ENCODE data around the gene OCA2.
"Not testable (repeated sequence)": the region's sequence is repeated elsewhere in the genome, so short reads cannot be mapped to it uniquely, and the experiment has no call there.

The OCA2 gene

GRCh38 chr15:27967541-27967940 is 131.6 kb downstream of the OCA2 start:
- FAIRE-seq (no peak), DNase-seq (ENCODE audit: insufficient read length, low spot score) (no peak)

DNA sequence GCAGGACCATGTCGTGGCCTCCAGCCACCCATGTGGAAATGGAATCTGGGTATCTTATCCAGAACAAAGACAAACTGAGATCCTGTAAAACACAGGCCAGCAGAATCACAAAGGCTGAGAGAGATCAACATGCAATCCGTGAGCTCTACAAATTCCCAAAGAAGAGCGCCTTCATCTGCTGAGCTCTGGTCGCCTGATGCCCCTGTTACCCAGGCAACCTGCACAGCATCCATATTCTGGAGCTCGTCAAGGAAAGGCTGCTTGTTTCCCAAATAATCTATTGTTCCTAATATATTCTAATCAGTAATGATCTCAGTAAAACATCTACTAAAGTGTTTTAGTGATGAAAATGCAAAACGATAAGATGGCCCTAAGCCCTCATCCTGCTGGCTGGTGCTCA is 133.6 kb downstream of the OCA2 start:
- FAIRE-seq = no peak
- no peak for DNase-seq (ENCODE audit: insufficient read length, low spot score)

DNA sequence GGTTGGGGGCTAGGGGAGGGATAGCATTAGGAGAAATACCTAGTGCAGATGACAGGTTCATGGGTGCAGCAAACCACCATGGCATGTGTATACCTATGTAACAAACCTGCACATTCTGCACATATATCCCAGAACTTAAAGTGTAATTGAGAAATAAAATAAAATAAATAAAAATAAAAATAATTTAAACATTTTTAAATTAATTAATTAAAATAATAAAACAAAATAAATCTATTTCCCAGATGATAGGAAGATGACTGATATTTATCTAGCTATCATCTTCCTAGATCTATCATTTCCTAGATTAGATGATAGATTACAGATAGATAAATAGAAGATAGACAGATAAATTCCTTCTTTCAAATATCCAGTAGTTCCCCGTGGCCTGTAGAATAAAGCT is 137.3 kb downstream of the OCA2 start:
- DNase-seq (ENCODE audit: insufficient read length, low spot score) (no peak), FAIRE-seq (no peak)

- no peak for FAIRE-seq
- DNase-seq (ENCODE audit: insufficient read length, low spot score) = no peak
Observed at GRCh38 chr15:27958911-27959578, 140.1 kb downstream of the OCA2 start.

DNA sequence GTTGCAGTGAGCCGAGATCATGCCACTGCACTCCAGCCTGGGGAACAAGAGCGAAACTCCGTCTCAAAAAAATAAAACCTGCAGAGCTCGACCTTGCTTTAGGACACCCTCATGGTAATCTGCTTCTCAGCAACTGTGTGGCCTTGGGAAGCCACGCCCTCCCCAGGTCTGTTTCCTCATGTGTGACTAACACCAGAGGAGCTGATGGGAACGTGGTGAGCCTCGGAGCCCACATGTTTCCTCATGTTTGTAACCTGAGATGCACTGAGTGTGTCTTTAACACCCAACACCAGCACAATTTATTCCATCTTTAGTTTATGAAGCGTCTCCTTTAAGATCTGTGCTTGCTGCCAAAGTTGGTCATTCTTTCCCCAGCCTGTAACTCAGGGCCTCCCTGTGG is 142.8 kb downstream of the OCA2 start:
- DNase-seq (ENCODE audit: insufficient read length, low spot score) = no peak
- no peak for FAIRE-seq

DNA sequence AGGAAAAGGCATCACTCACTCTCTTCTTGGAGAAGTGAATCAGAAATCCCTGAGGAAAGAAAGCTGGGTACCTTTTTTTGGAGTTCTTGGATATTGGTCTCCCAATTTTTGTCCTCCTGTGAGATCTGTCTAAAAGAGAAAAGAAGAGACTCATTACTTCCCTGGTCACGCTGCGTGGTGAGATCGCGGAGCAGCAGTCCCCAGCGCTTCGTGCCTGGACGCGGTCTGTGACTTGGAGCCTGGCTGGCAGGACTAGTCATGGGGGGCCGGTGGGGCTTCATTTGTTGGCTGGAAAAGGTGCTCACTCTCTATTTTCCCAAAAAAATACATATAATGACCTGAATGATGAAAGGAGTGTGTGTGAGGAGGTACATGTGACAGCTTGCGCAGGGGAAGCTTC is 144.0 kb downstream of the OCA2 start:
- FAIRE-seq (no peak), DNase-seq (ENCODE audit: insufficient read length, low spot score) (no peak)

- not testable (repeated sequence) for FAIRE-seq; DNase-seq (ENCODE audit: insufficient read length, low spot score)
Observed at GRCh38 chr15:27952593-27952992, 146.5 kb downstream of the OCA2 start.

DNA sequence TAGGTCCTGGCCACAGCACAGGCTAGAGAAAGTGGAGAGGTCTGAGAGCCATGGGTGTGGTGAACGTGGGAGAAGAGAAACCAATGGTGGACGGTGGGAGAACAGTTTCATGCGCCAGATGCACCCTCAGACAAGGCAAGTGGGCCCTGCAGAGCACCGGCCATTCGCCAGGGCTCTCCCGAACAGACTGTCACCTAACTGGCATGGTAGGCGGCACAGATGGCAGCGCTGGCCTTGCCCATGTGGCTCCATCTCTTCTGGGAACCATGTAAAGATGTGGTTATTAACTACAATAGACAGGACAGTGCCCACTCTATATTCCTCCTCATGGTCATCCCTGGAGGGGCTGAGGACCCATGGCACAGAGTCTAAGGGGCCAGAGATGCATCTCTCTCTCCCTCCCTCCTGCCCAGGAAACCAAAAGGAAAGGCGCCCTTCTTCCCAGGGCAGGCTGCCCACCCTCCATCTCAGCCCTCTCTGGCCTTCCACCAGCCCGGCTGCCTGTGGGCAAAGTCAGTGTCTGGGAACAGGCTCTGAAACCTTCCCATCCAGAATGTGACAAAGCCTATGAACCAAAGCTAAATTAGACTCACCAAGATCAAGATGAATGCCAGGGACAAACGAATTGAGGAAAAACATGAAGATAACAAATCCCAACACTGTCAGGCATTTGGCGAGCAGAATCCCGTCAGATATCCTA is 147.8 kb downstream of the OCA2 start:
- DNase-seq (ENCODE audit: insufficient read length, low spot score) (no peak), FAIRE-seq (no peak)

GRCh38 chr15:27949089-27949488 is 150.0 kb downstream of the OCA2 start:
- DNase-seq (ENCODE audit: insufficient read length, low spot score) (no peak), FAIRE-seq (peak; percentile 20)

GRCh38 chr15:27939246-27939645 is 159.9 kb downstream of the OCA2 start:
- no peak for DNase-seq (ENCODE audit: insufficient read length, low spot score)
- FAIRE-seq = no peak

- DNase-seq (ENCODE audit: insufficient read length, low spot score) (no peak), FAIRE-seq (no peak)
Observed at GRCh38 chr15:27937851-27938250, 161.3 kb downstream of the OCA2 start.

- DNase-seq (ENCODE audit: insufficient read length, low spot score) (no peak), FAIRE-seq (no peak)
Observed at GRCh38 chr15:27936164-27936563, 163.0 kb downstream of the OCA2 start.

DNA sequence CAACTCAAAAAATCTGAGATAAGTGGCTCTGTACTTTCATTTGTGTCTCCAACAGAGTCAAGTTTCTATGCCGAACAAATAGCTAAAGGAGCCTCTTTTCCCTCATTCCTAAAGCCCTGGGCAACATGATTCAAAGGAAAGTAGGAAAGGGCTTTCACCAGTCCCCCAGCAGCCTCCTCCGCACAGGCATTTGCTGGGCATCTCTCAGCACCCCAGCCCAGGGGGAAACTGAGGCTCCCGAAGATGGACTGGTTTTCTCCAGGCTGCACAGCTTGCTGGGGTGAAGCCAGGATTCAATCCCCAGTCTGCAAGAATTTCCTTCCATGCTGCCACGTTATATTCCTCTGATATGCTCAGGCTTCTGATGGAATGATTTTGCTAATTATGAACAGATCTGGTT is 163.8 kb downstream of the OCA2 start:
- no peak for FAIRE-seq

GRCh38 chr15:27934782-27935181 is 164.3 kb downstream of the OCA2 start:
- DNase-seq (ENCODE audit: insufficient read length, low spot score) = no peak
- FAIRE-seq = no peak

More for the DNA sequence above, 163.8 kb downstream of the OCA2 start:
- DNase-seq (ENCODE audit: insufficient read length, low spot score) = no peak

DNA sequence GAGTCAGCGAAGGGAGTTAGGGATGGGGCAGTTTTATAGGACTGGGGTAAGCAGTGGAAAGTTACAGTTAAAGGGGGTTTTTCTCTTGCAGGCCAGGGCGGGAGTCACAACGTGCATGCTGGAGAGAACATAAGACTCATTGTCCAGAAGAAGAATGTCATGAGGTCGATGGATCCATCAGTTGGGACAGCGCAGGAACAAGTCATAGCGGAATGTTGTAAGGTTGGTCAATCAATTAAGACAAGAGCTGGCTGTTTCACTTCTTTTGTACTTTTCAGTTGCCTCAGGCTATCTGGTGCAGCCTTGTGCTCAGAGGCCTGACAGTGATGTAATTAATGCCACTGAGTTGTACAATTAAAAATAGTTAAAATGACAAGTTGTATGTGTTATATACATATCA is 165.6 kb downstream of the OCA2 start:
- FAIRE-seq (no peak), DNase-seq (ENCODE audit: insufficient read length, low spot score) (no peak)

- DNase-seq (ENCODE audit: insufficient read length, low spot score) (no peak), FAIRE-seq (no peak)
Observed at GRCh38 chr15:27932600-27932999, 166.5 kb downstream of the OCA2 start.

- FAIRE-seq = no peak
Observed at GRCh38 chr15:27928386-27928785, 170.7 kb downstream of the OCA2 start.

GRCh38 chr15:27912283-27912682 is 186.8 kb downstream of the OCA2 start:
- DNase-seq (ENCODE audit: insufficient read length, low spot score) = no peak
- FAIRE-seq = no peak

More at GRCh38 chr15:27928386-27928785, 170.7 kb downstream of the OCA2 start:
- no peak for DNase-seq (ENCODE audit: insufficient read length, low spot score)

GRCh38 chr15:27906802-27907201 is 192.3 kb downstream of the OCA2 start:
- no peak for DNase-seq (ENCODE audit: insufficient read length, low spot score)

GRCh38 chr15:27903405-27903804 is 195.7 kb downstream of the OCA2 start:
- FAIRE-seq (no peak), DNase-seq (ENCODE audit: insufficient read length, low spot score) (no peak)

More at GRCh38 chr15:27906802-27907201, 192.3 kb downstream of the OCA2 start:
- no peak for FAIRE-seq

- DNase-seq (ENCODE audit: insufficient read length, low spot score) (no peak), FAIRE-seq (no peak)
Observed at GRCh38 chr15:27902680-27903385, 196.3 kb downstream of the OCA2 start.
